Body of pancreas (tissue), 4 donors: ENCODE results near the gene IGFBP6.

ENCODE experiments used
- CTCF ChIP-seq, 7 experiments: fragments of 450-650 bp in 4 of 7; fragments of 200-600 bp in 3 of 7; sonication (generic) in 3 of 7; IDR thresholded peaks; one replicate each; pipeline ENCODE4 v1.5.1; 2016 to 2019; ENCODE audit warnings: antibody characterized with exemption in 7 of 7
- POLR2A ChIP-seq, 3 donors: fragments of 450-650 bp; IDR thresholded peaks; one replicate each; pipeline ENCODE4 v1.6.1; 2016; ENCODE audit warnings: antibody characterized with exemption in 3 of 3, mild to moderate bottlenecking in 2 of 3

GRCh38 chr12:53131844-53132243 lies 34.4 kb downstream of the IGFBP6 start:
- TF ChIP-seq CTCF (IDR thresholded peaks at IDR 0.05) (no peak), POLR2A (IDR thresholded peaks at IDR 0.05) (no peak)
